Neural crest cell (in vitro differentiated cells): ENCODE data around the gene F5. TPM values are rescaled to one million over a fixed set of nuclear protein-coding genes. Genes with fewer than 3 reads are reported as not detected.

Experiments used
- DNase-seq: peaks from one replicate; pipeline ENCODE4 v3.0.0; 2021; ENCODE audit warnings: low read depth, mixed read lengths, low spot score
- H3K27ac Mint-ChIP-seq: one replicate; pipeline ENCODE4 v1.8.0; 2021; ENCODE audit warnings: mild to moderate bottlenecking, mixed read lengths; ENCODE audit not compliant: unreplicated experiment
- H3K27me3 Mint-ChIP-seq: 2 replicates; pipeline ENCODE4 v1.8.0; 2021; ENCODE audit warnings: low read depth, mild to moderate bottlenecking, mixed read lengths
- H3K36me3 Mint-ChIP-seq: 2 replicates; pipeline ENCODE4 v1.8.0; 2021; ENCODE audit warnings: low read depth, mild to moderate bottlenecking, mixed read lengths
- H3K4me1 Mint-ChIP-seq: 2 replicates; pipeline ENCODE4 v1.8.0; 2021; ENCODE audit warnings: mixed read lengths
- H3K4me3 Mint-ChIP-seq: one replicate; pipeline ENCODE4 v1.8.0; 2021; ENCODE audit warnings: mild to moderate bottlenecking, mixed read lengths
- H3K9me3 Mint-ChIP-seq: 2 replicates; pipeline ENCODE4 v1.8.0; 2021; ENCODE audit warnings: mixed read lengths
- CTCF ChIP-seq: fragments of 200-600 bp; sonication (generic); conservative IDR thresholded peaks from 2 replicates; pipeline ENCODE4 v1.5.0; 2021; ENCODE audit warnings: antibody characterized with exemption, mild to moderate bottlenecking
- total RNA-seq: library from RNA; stranded (reverse); gene quantifications from 2 replicates; pipeline ENCODE4 v1.2.1, GENCODE V29; 2021

Gene F5
- total RNA-seq, 1 donor from 2014 or later, result not detected

- H3K9me3 Mint-ChIP-seq, result peaks cover 4% of the 10 kb centered on the region
- peaks cover 26% of the 10 kb centered on the region for H3K27me3 Mint-ChIP-seq
- no peaks in the 10 kb centered on the region for H3K4me1 Mint-ChIP-seq
- H3K36me3 Mint-ChIP-seq, result no peaks in the 10 kb centered on the region
- H3K27ac Mint-ChIP-seq, result no peak overlapping the region
- H3K4me3 Mint-ChIP-seq, result no peak overlapping the region
- no peak for TF ChIP-seq CTCF
- no peak for DNase-seq
Observed at GRCh38 chr1:169577981-169578738, 8.1 kb downstream of the F5 start.

- no peak overlapping the region for H3K4me3 Mint-ChIP-seq
- no peaks in the 10 kb centered on the region for H3K36me3 Mint-ChIP-seq
- DNase-seq, result no peak
- TF ChIP-seq CTCF, result no peak
- H3K27ac Mint-ChIP-seq, result no peak overlapping the region
- peaks cover 21% of the 10 kb centered on the region for H3K27me3 Mint-ChIP-seq
- no peaks in the 10 kb centered on the region for H3K4me1 Mint-ChIP-seq
- peaks cover 4% of the 10 kb centered on the region for H3K9me3 Mint-ChIP-seq
Observed at GRCh38 chr1:169576935-169577331, 9.3 kb downstream of the F5 start.

GRCh38 chr1:169576241-169576934, 9.9 kb downstream of the F5 start:
- Mint-ChIP-seq H3K4me1 (no peaks in the 10 kb centered on the region), H3K4me3 (no peak overlapping the region), H3K9me3 (peaks cover 4% of the 10 kb centered on the region), H3K27ac (no peak overlapping the region), H3K36me3 (no peaks in the 10 kb centered on the region), H3K27me3 (peaks cover 21% of the 10 kb centered on the region)
- TF ChIP-seq CTCF, result no peak
- no peak for DNase-seq

GRCh38 chr1:169574336-169574735, 11.9 kb downstream of the F5 start:
- peaks cover 21% of the 10 kb centered on the region for H3K27me3 Mint-ChIP-seq
- no peaks in the 10 kb centered on the region for H3K4me1 Mint-ChIP-seq
- H3K4me3 Mint-ChIP-seq, result no peak overlapping the region
- DNase-seq, result no peak
- H3K27ac Mint-ChIP-seq, result no peak overlapping the region
- H3K9me3 Mint-ChIP-seq, result peaks cover 4% of the 10 kb centered on the region
- H3K36me3 Mint-ChIP-seq, result no peaks in the 10 kb centered on the region
- no peak for TF ChIP-seq CTCF

- DNase-seq, result no peak
- no peak for TF ChIP-seq CTCF
- peaks cover 4% of the 10 kb centered on the region for H3K9me3 Mint-ChIP-seq
- H3K27me3 Mint-ChIP-seq, result peaks cover 21% of the 10 kb centered on the region
- no peaks in the 10 kb centered on the region for H3K36me3 Mint-ChIP-seq
- no peak overlapping the region for H3K27ac Mint-ChIP-seq
- H3K4me3 Mint-ChIP-seq, result no peak overlapping the region
- peaks cover 6% of the 10 kb centered on the region for H3K4me1 Mint-ChIP-seq
Observed at GRCh38 chr1:169572187-169572586, 14.1 kb downstream of the F5 start.
